Measurements from ENCODE around the gene PDYN.

Gene PDYN

DNA sequence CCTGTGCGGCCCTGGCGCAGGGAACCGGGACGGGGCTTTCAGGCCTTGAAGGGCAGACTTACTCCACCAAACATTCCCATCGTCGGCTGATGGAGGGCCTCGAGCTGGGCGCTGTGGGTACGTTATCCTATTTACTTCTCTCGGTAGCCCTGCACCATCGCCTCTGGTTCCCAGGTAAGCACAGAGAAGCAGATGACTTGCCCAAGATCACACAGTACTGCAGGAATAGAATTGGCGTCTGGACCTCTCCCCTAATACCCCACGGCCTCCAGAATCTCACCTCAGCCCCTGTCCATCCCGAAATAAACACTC lies 46.4 kb downstream of the PDYN start:
- TF ChIP-seq EZH2phosphoT487 (conservative IDR thresholded peaks at IDR 0.05; ENCODE audit: low read length): no peak
- TF ChIP-seq, protein P1, sequence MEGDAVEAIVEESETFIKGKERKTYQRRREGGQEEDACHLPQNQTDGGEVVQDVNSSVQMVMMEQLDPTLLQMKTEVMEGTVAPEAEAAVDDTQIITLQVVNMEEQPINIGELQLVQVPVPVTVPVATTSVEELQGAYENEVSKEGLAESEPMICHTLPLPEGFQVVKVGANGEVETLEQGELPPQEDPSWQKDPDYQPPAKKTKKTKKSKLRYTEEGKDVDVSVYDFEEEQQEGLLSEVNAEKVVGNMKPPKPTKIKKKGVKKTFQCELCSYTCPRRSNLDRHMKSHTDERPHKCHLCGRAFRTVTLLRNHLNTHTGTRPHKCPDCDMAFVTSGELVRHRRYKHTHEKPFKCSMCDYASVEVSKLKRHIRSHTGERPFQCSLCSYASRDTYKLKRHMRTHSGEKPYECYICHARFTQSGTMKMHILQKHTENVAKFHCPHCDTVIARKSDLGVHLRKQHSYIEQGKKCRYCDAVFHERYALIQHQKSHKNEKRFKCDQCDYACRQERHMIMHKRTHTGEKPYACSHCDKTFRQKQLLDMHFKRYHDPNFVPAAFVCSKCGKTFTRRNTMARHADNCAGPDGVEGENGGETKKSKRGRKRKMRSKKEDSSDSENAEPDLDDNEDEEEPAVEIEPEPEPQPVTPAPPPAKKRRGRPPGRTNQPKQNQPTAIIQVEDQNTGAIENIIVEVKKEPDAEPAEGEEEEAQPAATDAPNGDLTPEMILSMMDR (IDR thresholded peaks at IDR 0.05; ENCODE audit: insufficient read depth, low read length, poor library complexity, severe bottlenecking): no peak
- Histone ChIP-seq H3K9ac (ENCODE audit: low read length) (no peak overlapping the region), H3K9me3 (ENCODE audit: insufficient read depth, low read length) (no peaks in the 10 kb centered on the region), H3K9me2 (replicated peaks; ENCODE audit: insufficient read depth, low read length) (no peaks in the 10 kb centered on the region), H3K27ac (ENCODE audit: low read depth, low read length) (no peak overlapping the region), H3K36me3 (ENCODE audit: low read length) (no peaks in the 10 kb centered on the region), H3K27me3 (ENCODE audit: low read length) (no peaks in the 10 kb centered on the region), H3K79me2 (ENCODE audit: insufficient read depth, low read length) (no peaks in the 10 kb centered on the region), H4K20me1 (ENCODE audit: low read depth, low read length) (no peaks in the 10 kb centered on the region), H3F3A (ENCODE audit: insufficient read depth) (peaks cover 8% of the 10 kb centered on the region; the same call in 1 of the 2 replicates), H2AFZ (ENCODE audit: low read depth, low read length, severe bottlenecking) (no peak overlapping the region), H3K4me2 (ENCODE audit: low read depth, low read length, poor library complexity, severe bottlenecking) (no peak overlapping the region), H3K4me3 (ENCODE audit: insufficient read depth, low read length, poor library complexity, severe bottlenecking) (no peak overlapping the region)

DNA sequence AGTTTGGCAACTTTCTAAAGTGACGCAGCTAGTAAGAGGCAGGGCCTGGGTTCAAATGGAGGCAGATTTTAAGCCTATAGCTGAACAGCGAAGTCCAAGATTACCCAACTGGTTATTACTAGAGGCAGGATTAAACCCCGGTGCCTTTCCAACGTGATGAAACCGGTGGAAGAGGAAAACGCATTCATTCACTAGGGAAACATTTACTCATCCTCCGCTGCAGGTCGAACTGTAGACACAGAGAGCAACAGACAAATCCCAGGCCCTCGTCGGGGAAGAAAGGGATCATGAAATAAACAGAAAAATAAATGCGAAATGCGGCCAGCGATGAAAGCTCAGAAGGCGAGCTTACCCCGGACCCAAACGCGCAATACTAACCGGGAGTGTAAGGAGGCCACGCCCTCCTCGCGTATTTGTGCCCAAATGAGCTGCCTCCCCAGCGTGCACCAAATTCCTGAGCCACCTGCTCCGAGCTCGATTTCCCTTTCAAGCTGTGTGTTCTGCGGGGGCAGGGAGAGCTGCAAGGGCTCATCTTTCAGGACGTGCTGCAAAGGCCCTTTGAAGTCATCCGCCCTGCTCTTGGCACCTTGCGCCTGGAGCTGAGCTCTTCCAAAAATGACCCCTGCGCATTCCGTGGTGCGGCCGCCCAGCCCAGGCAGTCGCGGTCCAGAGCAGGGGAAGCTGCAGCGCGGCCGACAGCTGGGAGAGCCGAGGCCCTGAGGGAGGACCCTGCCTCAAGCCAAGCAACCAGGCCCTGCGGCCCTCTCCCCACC lies 46.9 kb downstream of the PDYN start:
- no peak overlapping the region for H3K4me2 ChIP-seq (ENCODE audit: low read depth, low read length, poor library complexity, severe bottlenecking)

DNA sequence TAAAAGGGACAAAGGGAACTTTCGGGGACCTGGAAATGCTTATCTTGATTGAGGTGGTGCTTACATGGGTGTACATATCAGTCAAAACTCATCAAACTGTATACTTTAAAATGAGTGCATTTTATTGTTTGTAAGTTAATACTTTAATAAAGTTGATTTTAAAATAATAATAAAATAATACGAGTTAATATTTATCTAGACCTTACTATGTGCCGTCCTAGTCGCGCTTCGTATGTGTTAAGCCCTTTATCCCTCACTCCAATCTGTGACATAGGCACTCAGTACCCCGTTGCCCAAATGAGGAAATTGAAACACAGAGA lies 47.5 kb downstream of the PDYN start:
- Histone ChIP-seq H3K9me2 (replicated peaks; ENCODE audit: insufficient read depth, low read length) (no peaks in the 10 kb centered on the region), H3K27me3 (ENCODE audit: low read length) (no peaks in the 10 kb centered on the region), H3K27ac (ENCODE audit: low read depth, low read length) (no peak overlapping the region), H3K4me3 (ENCODE audit: insufficient read depth, low read length, poor library complexity, severe bottlenecking) (no peak overlapping the region), H4K20me1 (ENCODE audit: low read depth, low read length) (no peaks in the 10 kb centered on the region), H2AFZ (ENCODE audit: low read depth, low read length, severe bottlenecking) (no peak overlapping the region), H3K36me3 (ENCODE audit: low read length) (no peaks in the 10 kb centered on the region), H3K9ac (ENCODE audit: low read length) (no peak overlapping the region), H3K79me2 (ENCODE audit: insufficient read depth, low read length) (no peaks in the 10 kb centered on the region), H3K4me2 (ENCODE audit: low read depth, low read length, poor library complexity, severe bottlenecking) (no peak overlapping the region), H3K9me3 (ENCODE audit: insufficient read depth, low read length) (no peaks in the 10 kb centered on the region), H3F3A (ENCODE audit: insufficient read depth) (no peaks in the 10 kb centered on the region)
- TF ChIP-seq EZH2phosphoT487 (conservative IDR thresholded peaks at IDR 0.05; ENCODE audit: low read length): no peak
- TF ChIP-seq, protein P1 (IDR thresholded peaks at IDR 0.05; ENCODE audit: insufficient read depth, low read length, poor library complexity, severe bottlenecking): no peak

More for the DNA sequence above, 46.9 kb downstream of the PDYN start:
- no peak overlapping the region for H3K4me3 ChIP-seq (ENCODE audit: insufficient read depth, low read length, poor library complexity, severe bottlenecking)
- no peaks in the 10 kb centered on the region for H3K9me2 ChIP-seq (replicated peaks; ENCODE audit: insufficient read depth, low read length)
- no peaks in the 10 kb centered on the region for H4K20me1 ChIP-seq (ENCODE audit: low read depth, low read length)
- no peak overlapping the region for H3K9ac ChIP-seq (ENCODE audit: low read length)
- no peak for TF ChIP-seq EZH2phosphoT487 (conservative IDR thresholded peaks at IDR 0.05; ENCODE audit: low read length)
- TF ChIP-seq, protein P1 (IDR thresholded peaks at IDR 0.05; ENCODE audit: insufficient read depth, low read length, poor library complexity, severe bottlenecking): no peak
- no peak overlapping the region for H3K27ac ChIP-seq (ENCODE audit: low read depth, low read length)
- no peaks in the 10 kb centered on the region for H3K36me3 ChIP-seq (ENCODE audit: low read length)
- peaks cover 2% of the 10 kb centered on the region; the same call in 1 of the 2 replicates for H3F3A ChIP-seq (ENCODE audit: insufficient read depth)
- H2AFZ ChIP-seq (ENCODE audit: low read depth, low read length, severe bottlenecking): no peak overlapping the region
- no peaks in the 10 kb centered on the region for H3K9me3 ChIP-seq (ENCODE audit: insufficient read depth, low read length)
- no peaks in the 10 kb centered on the region for H3K27me3 ChIP-seq (ENCODE audit: low read length)
- H3K79me2 ChIP-seq (ENCODE audit: insufficient read depth, low read length): no peaks in the 10 kb centered on the region

Measured in SU-DHL-6 (cell line).